Measurements from ENCODE around the gene TRPV6.

DNA sequence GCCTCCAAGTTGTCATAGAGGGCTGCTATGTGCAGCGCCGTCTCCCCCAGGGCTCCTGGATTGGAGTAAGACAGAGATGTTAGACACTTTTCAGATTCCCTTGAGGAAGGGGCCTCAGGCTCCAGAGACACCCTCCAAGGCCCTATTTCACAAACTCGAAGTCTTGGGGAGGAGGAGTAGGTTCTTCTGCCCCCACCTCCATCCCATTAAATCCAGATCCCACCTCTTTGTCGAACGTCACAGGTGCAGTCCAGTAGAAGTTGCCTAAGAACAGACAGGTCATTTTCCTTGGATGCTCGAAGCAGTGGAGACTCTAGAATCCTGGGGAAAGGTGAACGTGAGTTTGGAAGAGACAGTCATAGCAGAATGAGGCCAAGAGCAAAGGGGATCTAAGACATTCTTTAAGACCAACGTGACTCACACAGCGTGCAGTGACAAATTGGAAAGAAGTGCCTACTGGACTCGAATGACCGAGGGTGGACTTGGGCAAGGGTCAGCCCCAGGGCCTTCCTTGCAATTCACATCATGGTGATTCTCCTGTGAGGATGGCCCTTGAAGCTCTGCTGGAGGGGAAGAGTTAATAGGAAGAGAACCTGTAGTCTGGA, 44.7 kb upstream of the TRPV6 start:
- no peak for TF ChIP-seq EZH2 (IDR thresholded peaks at IDR 0.05; ENCODE audit: borderline replicate concordance, insufficient read depth, low read length, poor library complexity, severe bottlenecking)
- TF ChIP-seq EP300 (conservative IDR thresholded peaks at IDR 0.05; ENCODE audit: poor library complexity, severe bottlenecking) = no peak
- TF ChIP-seq, protein P1, sequence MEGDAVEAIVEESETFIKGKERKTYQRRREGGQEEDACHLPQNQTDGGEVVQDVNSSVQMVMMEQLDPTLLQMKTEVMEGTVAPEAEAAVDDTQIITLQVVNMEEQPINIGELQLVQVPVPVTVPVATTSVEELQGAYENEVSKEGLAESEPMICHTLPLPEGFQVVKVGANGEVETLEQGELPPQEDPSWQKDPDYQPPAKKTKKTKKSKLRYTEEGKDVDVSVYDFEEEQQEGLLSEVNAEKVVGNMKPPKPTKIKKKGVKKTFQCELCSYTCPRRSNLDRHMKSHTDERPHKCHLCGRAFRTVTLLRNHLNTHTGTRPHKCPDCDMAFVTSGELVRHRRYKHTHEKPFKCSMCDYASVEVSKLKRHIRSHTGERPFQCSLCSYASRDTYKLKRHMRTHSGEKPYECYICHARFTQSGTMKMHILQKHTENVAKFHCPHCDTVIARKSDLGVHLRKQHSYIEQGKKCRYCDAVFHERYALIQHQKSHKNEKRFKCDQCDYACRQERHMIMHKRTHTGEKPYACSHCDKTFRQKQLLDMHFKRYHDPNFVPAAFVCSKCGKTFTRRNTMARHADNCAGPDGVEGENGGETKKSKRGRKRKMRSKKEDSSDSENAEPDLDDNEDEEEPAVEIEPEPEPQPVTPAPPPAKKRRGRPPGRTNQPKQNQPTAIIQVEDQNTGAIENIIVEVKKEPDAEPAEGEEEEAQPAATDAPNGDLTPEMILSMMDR (IDR thresholded peaks at IDR 0.05; ENCODE audit: poor library complexity, severe bottlenecking) = no peak
- TF ChIP-seq POLR2AphosphoS5 (IDR thresholded peaks at IDR 0.05) = no peak
- TF ChIP-seq, protein P2, sequence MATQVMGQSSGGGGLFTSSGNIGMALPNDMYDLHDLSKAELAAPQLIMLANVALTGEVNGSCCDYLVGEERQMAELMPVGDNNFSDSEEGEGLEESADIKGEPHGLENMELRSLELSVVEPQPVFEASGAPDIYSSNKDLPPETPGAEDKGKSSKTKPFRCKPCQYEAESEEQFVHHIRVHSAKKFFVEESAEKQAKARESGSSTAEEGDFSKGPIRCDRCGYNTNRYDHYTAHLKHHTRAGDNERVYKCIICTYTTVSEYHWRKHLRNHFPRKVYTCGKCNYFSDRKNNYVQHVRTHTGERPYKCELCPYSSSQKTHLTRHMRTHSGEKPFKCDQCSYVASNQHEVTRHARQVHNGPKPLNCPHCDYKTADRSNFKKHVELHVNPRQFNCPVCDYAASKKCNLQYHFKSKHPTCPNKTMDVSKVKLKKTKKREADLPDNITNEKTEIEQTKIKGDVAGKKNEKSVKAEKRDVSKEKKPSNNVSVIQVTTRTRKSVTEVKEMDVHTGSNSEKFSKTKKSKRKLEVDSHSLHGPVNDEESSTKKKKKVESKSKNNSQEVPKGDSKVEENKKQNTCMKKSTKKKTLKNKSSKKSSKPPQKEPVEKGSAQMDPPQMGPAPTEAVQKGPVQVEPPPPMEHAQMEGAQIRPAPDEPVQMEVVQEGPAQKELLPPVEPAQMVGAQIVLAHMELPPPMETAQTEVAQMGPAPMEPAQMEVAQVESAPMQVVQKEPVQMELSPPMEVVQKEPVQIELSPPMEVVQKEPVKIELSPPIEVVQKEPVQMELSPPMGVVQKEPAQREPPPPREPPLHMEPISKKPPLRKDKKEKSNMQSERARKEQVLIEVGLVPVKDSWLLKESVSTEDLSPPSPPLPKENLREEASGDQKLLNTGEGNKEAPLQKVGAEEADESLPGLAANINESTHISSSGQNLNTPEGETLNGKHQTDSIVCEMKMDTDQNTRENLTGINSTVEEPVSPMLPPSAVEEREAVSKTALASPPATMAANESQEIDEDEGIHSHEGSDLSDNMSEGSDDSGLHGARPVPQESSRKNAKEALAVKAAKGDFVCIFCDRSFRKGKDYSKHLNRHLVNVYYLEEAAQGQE (IDR thresholded peaks at IDR 0.05; ENCODE audit: borderline replicate concordance) = no peak
- no peak for TF ChIP-seq MXI1 (conservative IDR thresholded peaks at IDR 0.05; ENCODE audit: poor library complexity, severe bottlenecking)
- TF ChIP-seq TAF1 (IDR thresholded peaks at IDR 0.05; ENCODE audit: low read depth) = no peak
- TF ChIP-seq SMC3 (conservative IDR thresholded peaks at IDR 0.05; ENCODE audit: poor library complexity) = no peak
